ENCODE results near the gene ZNF710.
"Not testable (repeated sequence)": the region's sequence is repeated elsewhere in the genome, so short reads cannot be mapped to it uniquely, and the experiment has no call there.

ZNF710 gene

DNA sequence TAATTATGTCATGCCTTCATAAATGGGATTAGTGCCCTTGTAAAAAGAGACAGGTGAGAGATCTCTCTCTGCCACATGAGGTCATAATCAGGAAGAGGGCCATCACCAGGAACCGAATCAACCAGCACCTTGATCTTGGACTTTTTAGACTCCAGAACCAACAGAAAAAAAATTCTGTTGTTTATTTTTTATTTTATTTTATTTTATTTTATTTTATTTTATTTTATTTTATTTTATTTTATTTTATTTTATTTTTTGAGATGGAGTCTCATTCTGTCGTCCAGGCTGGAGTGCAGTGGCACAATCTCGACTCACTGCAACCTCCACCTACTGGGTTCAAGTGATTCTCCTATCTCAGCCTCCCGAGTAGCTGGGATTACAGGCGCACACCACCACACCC, 106.9 kb downstream of the ZNF710 start:
- DNase-seq: not testable (repeated sequence)

GRCh38 chr15:90109163-90109751, 108.1 kb downstream of the ZNF710 start:
- not testable (repeated sequence) for DNase-seq

GRCh38 chr15:90113166-90113565, 112.0 kb downstream of the ZNF710 start:
- DNase-seq: no peak

GRCh38 chr15:90114451-90114901, 113.4 kb downstream of the ZNF710 start:
- DNase-seq: no peak

DNA sequence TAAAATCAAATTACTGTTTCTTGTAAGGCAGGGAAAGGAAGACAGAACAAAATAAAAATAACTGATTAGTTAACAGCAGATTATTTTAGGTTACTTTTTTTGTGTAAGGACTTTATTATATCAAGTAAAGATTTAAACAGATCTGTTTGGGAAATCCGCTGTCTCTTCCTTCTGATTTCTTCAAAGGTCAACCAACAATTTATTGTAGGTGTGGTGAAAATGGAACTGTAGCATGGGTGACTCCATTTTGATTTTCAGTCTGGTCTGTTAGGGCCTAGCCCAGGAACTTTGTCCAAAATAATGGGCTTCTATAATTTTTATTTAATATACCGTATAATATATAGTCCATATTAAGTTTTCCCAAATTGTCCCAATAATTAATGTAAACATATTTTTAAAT, 114.7 kb downstream of the ZNF710 start:
- no peak for DNase-seq

DNA sequence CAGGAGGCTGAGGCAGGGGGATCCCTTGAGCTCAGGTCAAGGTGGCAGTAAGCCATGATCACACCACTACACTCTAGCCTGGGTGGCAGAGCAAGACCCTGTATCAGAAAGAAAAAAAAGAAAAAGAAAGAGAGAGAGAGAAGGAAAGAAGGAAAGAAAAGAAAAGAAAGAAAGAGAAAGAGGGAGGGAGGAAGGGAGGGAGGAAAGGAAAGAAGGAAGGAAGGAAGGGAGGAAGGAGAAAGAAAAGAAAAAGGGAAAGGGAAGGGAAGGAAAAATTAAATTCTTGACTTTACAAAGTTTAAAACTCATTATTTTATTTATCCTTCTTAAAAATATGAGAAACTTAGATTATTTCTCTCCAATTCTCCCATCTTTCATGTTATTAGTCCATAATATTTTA, 118.2 kb downstream of the ZNF710 start:
- no peak for DNase-seq

DNA sequence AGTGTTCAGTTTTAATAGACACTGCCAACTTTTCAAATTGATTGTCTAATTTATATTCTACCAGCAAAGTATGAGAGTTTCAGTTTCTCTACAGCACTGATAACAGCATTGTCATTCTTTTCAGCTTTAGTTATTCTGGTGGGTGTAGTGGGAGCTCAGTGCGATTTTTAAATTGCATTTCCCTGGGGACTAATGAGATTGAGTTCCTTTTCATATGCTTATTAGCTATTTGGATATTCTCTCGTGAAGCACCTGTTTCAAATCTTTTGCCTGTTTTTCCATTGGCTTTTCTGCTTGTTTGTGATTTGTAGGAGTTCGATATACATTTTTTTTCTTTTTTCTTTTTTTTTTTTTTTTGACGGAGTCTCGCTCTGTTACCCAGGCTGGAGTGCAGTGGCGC, 120.0 kb downstream of the ZNF710 start:
- DNase-seq: no peak

DNA sequence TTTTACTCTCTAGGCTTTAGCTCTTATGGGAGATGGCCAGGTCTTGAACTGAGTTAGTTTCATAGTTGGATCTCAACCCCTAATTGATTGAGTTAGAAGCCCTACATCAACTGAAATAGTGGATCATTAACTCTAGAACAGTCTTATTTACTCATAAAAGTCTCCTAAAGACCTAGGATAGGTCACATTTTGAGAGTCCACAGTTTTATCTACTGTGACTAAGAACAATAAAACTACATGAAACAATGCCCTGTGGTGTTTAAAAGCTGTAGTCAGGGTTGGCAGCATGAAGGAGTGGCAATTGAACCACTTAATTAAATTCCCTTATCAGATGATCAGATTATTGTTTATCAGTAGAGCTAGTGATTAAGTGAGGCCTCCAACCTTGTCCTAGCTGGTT, 123.4 kb downstream of the ZNF710 start:
- DNase-seq: no peak

GRCh38 chr15:90126022-90126421, 124.9 kb downstream of the ZNF710 start:
- no peak for DNase-seq

- no peak for DNase-seq
These were observed 125.7 kb downstream of the ZNF710 start for GRCh38 chr15:90126596-90127435.

DNA sequence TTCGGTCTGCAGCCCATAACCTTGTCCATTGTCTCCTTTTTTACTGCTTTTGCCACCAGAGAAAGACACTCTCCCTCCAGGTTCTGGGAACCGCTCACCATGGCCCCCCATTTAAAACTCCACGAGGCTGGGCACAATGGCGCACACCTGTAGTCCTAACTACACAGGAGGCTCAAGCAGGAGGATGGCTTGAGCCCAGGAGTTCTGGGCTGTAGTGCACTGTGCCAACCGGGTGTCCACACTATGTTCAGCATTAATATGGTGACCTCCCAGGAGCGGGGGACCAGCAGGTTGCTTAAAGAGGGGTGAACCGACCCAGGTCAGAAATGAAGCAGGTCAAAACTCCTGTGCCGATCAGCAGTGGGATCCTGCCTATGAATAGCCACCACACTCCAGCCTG, 129.2 kb downstream of the ZNF710 start:
- no peak for DNase-seq
